HG03060 (cell line): ENCODE measurements around the gene POLRMT.
"Not testable (repeated sequence)": the region's sequence is repeated elsewhere in the genome, so short reads cannot be mapped to it uniquely, and the experiment has no call there.

Experiments
- ATAC-seq: cut with Tn5 transposase; IDR thresholded peaks from one replicate; pipeline ENCODE4 v1.9.1; 2021; ENCODE audit warnings: low read depth, moderate number of reproducible peaks; ENCODE audit not compliant: unreplicated experiment

Gene POLRMT

DNA sequence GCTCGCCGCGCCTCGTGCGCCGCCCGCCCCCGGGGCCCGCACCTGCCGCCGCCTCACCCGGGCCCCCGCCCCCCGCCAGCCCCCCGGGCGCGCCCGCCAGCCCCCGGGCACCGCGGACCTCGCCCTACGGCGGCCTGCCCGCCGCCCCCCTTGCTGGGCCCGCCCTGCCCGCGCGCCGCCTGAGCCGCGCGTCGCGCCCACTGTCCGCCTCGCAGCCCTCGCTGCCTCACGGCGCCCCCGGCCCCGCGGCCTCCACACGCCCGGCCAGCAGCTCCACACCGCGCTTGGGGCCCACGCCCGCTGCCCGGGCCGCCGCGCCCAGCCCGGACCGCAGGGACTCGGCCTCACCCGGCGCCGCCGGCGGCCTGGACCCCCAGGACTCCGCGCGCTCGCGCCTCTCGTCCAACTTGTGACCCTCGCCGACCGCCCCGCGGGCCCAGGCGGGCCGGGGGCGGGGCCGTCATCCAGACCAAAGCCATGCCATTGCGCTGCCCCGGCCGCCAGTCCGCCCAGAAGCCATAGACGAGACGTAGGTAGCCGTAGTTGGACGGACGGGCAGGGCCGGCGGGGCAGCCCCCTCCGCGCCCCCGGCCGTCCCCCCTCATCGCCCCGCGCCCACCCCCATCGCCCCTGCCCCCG is 17.2 kb downstream of the POLRMT start:
- no peak for ATAC-seq

DNA sequence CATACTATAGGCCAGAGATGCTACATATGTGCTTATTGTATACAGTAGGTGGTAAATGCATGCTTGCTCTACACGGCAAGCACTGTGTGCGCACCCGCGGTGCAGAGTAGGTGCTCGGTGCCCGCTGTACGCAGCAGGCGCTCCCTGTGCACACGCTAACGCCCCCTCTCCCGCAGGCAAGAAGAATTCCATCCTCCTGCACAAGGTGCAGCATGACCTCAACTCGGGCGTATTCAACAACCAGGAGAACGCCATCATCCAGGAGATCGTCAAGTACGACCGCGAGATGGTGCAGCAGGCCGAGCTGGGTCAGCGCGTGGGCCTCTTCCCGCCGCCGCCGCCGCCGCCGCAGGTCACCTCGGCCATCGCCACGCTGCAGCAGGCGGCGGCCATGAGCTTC is 17.7 kb downstream of the POLRMT start:
- no peak for ATAC-seq

GRCh38 chr19:613732-614567 is 19.4 kb downstream of the POLRMT start:
- ATAC-seq = no peak

DNA sequence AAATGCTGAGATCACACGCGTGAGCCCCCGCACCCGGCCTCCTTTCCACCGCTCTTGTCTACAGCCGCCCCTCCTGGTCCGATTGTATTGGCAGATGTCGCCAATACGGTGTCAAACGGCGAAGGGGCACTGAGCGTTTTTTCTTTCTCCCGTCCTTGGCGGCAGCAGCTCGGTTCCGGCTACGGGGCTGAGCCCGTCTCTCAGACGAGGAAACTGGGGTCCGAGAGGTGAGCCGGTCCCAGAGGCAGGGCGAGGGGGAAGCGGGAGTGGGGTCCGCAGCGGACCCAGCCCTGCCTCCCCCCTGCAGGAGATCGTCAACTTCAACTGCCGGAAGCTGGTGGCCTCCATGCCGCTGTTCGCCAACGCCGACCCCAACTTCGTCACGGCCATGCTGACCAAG is 20.4 kb downstream of the POLRMT start:
- no peak for ATAC-seq

DNA sequence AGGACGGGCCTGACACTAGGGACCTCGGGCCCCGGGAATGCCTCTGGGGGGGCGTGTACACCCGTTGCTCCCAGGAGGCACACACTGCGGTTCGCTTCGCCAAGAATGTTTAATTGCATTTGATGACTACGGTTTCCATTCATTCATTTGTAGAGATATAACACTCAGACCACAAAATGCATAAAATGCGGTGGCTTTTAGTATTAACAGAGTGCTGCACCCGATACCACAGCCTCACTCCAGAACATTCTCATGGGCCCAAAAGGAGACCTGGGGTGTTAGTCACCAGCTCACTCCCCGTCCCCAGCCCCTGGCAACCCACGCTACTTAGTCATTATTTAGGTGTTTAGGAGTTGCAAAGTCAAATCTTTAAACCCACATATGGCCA is 21.9 kb downstream of the POLRMT start:
- ATAC-seq = no peak

DNA sequence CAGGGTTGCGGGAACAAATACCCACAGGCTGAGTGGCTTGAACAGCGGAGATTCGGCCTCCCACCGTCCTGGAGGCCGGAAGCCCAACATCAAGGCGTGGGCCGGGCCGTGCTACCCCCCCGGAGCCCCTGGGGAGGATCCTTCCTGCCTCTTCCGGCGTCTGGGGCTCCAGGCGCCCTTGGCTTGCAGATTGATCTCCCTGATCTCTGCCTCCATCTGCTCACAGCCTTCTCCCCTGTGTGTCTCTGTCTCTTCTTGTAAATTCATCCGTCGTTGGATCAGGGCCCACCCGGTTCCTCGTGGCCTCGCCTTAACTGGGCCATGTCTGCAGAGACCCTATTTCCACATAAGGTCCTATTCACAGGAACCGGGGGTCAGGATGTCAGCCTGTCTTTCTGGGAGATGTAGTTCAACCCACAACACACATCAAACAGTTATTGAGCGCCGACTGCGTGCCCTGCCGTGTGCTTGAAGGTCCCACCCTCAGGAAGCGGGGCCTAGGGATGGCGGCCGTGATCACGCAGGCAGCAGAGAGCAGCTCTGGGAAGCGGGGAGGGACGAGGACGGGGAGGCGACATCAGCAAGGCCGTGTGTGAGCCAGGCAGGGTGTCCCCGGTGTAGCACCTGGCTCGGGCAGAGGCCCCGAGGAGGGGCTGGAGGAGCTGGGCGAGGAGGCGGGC is 22.4 kb downstream of the POLRMT start:
- no peak for ATAC-seq

DNA sequence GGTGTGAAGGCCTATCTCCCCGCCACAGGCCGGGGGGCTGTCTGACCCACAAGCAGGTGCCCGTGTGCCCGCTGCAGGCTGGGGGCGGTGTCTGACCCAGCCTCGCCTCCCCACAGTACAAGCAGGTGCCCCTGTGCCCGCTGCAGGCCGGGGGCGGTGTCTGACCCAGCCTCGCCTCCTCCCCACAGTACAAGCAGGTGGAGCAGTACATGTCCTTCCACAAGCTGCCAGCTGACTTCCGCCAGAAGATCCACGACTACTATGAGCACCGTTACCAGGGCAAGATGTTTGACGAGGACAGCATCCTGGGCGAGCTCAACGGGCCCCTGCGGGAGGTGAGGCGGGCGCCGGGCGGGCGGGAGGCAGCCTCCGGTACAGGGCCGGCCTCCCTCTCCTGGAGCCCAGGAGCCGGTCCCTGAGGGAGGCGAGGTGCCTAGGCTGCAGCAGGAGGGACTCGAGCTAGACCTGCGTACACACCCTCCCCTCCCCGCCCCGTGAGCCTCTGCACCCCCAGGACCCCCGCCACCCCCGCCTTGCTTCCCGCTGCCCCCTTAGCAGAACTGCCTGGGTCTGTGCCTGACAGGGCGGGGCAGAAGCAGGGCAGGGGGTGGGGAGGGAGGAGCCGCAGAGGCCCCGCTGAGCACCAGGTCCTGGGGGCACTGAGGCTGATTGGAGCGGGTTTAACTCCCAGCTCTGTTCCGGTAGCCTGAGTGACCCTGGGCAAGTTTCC is 23.1 kb downstream of the POLRMT start:
- no peak for ATAC-seq

DNA sequence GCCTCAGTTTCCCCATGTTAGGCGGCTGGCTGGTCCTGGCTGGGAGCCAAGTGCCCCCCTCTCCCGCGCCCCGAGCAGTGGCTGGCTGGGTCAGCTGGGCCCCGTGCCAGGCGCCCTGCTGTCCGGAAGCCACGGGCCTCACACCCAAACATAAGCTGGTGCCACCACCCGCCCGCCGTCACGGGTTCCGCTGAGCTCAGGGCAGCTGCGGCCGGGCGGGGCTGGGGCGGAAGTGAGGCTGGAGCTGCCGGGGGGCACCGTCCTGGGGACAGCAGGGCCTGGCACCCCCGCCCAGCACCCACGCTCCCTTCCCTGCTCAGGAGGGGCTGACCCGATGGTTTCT is 24.4 kb downstream of the POLRMT start:
- no peak for ATAC-seq

DNA sequence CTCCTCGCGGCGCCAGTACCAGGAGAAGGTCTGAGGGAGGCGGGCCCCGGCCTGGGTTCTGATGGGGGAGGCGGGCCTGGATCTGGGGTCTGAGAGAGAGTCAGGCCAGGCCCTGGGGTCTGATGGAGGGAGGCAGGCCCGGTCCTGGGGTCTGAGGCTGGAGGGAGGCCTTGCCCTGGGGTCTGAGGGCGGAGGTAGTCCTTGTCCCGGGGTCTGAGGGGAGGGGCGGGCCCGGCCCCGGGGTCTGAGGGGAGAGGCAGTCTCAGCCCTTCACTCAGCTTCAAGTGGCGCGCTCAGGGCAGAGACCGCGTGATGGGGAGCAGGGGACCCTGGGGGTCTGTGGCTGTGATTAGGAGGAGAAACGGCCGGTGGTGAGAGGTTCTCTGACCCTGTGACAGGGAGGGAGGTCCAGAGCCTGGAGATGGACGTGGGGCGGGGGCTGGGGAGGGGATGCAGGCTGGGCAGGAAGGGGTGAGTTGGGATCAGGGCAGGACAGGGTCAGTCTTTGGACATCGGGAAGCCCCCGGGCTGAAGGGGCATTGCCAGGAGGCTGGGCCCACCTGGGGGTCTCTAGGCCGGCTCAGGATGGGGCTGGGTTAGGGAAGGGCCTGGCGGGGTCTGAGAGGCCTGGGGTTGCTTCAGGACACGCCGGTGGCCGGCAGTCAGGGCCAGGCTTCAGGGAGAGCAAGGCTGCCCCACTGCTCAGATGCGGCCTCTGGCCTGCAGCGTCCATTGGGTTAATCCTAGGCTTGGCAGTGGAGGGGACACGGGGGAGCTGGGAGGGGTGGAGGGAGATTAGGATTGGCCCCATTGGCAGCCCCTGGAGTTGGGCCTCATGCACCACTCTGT is 25.0 kb downstream of the POLRMT start:
- no peak for ATAC-seq

DNA sequence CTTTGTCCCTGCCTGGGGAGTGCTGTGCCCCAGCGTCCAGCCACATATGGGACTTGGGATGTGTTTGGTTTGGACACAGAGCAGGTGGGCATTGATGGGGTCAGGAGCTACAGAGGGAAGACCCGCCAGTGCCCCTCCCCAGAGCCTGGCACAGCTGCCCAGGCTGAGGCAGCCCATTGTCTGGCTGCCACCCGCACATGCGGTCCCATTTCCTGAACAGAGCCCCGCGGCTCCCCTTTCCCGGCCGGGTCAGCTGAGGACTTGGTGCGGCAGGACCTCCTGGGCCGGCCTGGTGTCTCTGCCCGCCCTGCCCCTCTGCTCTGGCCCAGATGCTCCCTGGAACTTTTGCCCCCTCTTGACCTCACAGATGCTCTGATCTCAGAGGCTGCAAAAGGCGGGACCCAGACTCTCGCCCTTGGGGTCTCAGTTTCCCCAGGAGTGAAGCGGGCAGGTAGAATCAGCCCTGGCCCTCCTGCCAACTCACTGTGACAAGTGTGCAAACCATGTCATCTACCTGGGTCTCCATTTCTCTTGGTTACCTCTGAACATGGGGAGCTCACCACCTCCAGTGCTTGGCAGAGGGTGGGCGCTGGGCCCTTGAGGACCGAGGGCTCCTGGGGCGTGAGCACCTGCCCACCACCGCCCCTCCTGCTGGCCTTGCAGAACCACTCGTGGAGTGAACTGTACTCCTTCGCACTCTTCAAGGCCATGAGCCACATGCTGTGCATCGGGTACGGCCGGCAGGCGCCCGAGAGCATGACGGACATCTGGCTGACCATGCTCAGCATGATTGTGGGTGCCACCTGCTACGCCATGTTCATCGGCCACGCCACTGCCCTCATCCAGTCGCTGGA is 25.8 kb downstream of the POLRMT start:
- no peak for ATAC-seq

- ATAC-seq = not testable (repeated sequence)
Observed at GRCh38 chr19:605061-605971, 28.0 kb downstream of the POLRMT start.

- no peak for ATAC-seq
Observed at GRCh38 chr19:604355-604754, 29.0 kb downstream of the POLRMT start.

- ATAC-seq = not testable (repeated sequence)
Observed at GRCh38 chr19:603779-604178, 29.6 kb downstream of the POLRMT start.

DNA sequence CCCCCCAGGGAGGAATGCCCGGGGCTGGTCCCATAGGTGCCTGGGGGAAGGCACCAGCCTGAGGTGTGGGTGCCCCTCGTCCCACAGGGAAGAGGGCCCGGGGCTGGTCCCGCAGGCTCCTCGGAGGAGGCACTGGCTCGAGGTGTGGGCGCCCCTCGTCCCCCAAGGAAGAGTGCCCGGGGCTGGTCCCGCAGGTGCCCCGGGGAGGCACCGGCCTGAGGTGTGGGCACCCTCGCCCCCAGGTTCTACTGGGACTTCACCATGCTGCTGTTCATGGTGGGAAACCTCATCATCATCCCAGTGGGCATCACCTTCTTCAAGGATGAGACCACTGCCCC is 30.1 kb downstream of the POLRMT start:
- ATAC-seq = not testable (repeated sequence)

DNA sequence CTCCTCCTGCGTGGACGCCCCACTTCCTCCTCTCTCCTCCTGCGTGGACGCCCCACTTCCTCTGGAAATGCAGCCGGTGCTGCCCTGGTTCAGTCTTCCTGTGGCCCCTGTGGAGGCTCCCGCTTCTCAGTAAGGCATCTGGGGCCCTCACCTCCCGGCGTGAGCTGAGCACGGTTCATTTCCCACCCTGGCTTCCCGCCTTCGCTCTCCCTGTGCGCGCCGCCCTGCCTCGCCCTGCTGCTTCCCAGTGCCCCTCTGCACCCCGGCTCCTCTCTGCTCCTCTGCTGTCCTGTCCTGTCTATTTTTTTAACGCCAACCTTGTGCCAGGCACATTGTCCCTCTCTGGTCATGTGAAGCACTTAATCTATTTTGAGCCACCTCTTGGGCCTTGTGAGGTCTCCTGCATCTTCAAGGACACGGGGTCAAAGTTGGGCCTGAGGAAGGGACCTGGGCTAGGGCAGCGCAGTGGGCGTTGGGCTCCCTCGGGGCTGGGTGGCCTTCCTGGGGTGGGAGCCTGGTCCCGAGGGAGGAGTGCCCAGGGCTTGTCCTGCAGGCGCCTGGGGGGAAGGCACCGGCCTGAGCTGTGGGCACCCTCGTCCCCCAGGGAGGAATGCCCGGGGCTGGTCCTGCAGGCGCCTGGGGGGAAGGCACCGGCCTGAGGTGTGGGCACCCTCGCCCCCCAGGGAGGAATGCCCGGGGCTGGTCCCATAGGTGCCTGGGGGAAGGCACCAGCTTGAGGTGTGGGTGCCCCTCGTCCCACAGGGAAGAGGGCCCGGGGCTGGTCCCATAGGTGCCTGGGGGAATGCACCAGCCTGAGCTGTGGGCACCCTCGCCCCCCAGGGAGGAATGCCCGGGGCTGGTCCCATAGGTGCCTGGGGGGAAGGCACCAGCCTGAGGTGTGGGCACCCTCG is 30.7 kb downstream of the POLRMT start:
- no peak for ATAC-seq

DNA sequence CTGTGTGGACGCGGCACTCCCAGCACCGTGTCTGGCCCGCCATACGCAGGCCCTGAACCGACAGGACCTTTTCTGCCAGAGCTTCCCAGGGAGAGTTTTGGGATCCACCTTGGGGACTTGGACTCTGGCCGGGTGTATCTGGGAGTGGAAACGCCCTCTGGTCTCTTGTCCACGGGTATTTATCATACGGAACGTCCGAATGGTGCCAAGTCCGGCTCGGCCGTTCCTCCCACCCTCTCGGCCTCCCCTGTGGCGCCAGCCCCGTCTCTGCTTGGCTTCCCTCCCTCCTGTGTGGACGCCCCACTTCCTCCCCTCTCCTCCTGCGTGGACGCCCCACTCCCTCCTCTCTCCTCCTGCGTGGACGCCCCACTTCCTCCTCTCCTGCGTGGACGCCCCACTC is 31.5 kb downstream of the POLRMT start:
- no peak for ATAC-seq

GRCh38 chr19:601310-601709 is 32.0 kb downstream of the POLRMT start:
- ATAC-seq = no peak
